Measurements from ENCODE around the gene MEIS1.

The MEIS1 gene

DNA sequence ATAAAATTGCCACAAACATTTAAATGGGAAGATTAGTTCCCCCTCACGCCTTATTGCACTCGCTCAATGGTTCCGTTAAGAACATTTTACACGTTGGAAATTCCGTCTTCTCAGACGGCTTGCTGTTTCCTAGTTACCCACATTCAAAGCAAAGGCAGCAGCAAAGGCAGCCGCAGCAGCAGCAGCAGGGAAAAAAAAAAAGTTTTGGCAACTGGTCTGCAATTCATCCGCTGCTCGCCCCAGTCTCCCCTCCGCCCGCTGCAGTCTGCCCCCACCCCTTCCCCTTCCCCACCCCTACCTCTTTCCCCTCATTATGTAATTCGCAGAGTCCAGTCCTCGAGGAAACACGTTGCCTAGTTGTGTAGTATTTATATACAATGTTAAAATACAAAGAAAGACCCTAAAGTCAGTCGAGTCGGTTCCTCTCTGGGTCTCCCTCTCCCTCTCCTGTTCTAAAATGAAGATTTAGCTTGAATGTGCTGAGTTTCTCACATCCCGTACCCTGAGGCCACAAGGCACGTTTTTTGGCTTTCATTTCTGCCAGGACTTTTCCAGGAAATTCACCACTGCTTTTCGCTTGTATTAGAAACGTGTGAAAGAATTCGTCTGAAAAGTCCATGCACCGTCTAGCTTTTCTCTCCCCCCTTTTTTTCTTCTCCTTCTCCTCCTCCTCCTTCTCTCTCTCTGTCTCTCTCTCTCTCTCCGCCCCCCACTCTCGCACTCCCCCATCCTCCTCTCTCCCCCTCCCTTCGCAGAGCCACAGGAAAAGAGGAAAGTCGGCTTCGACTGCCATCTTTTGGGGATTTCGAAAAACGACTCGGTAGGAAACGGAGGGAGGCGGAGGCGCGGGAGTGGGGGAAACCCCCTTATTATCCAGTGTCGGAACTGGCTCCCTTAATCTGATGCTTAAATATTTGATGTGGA, 140.0 kb downstream of the MEIS1 start (continued):
- TF ChIP-seq ZNF19 (tag by site-specific recombination; IDR thresholded peaks at IDR 0.05; ENCODE audit: low read depth) (no peak), ZNF558 (tag by site-specific recombination; IDR thresholded peaks at IDR 0.05) (0 out of 2 replicates have a peak, but pooled peaks have one; percentile 40), SP7 (tag by site-specific recombination; IDR thresholded peaks at IDR 0.05) (peak; percentile 81), BCL11A (tag by site-specific recombination; IDR thresholded peaks at IDR 0.05; ENCODE audit: low read depth) (no peak), KLF9 (tag by site-specific recombination; IDR thresholded peaks at IDR 0.05; ENCODE audit: low read depth) (peak; percentile 43; the same call in 1 of the 2 replicates), ZBTB8A (tag by site-specific recombination; IDR thresholded peaks at IDR 0.05) (peak; percentile 27; the same call in 1 of the 2 replicates), SCRT2 (tag by site-specific recombination; IDR thresholded peaks at IDR 0.05) (peak; percentile 37; the same call in 1 of the 2 replicates), PRDM1 (tag by site-specific recombination; IDR thresholded peaks at IDR 0.05) (peak; percentile 98), SP2 (tag by site-specific recombination; IDR thresholded peaks at IDR 0.05) (no peak)
- TF ChIP-seq, protein P1, sequence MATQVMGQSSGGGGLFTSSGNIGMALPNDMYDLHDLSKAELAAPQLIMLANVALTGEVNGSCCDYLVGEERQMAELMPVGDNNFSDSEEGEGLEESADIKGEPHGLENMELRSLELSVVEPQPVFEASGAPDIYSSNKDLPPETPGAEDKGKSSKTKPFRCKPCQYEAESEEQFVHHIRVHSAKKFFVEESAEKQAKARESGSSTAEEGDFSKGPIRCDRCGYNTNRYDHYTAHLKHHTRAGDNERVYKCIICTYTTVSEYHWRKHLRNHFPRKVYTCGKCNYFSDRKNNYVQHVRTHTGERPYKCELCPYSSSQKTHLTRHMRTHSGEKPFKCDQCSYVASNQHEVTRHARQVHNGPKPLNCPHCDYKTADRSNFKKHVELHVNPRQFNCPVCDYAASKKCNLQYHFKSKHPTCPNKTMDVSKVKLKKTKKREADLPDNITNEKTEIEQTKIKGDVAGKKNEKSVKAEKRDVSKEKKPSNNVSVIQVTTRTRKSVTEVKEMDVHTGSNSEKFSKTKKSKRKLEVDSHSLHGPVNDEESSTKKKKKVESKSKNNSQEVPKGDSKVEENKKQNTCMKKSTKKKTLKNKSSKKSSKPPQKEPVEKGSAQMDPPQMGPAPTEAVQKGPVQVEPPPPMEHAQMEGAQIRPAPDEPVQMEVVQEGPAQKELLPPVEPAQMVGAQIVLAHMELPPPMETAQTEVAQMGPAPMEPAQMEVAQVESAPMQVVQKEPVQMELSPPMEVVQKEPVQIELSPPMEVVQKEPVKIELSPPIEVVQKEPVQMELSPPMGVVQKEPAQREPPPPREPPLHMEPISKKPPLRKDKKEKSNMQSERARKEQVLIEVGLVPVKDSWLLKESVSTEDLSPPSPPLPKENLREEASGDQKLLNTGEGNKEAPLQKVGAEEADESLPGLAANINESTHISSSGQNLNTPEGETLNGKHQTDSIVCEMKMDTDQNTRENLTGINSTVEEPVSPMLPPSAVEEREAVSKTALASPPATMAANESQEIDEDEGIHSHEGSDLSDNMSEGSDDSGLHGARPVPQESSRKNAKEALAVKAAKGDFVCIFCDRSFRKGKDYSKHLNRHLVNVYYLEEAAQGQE (tag by site-specific recombination; IDR thresholded peaks at IDR 0.05) = 0 out of 2 replicates have a peak, but pooled peaks have one; percentile 49
- TF ChIP-seq, protein P2, sequence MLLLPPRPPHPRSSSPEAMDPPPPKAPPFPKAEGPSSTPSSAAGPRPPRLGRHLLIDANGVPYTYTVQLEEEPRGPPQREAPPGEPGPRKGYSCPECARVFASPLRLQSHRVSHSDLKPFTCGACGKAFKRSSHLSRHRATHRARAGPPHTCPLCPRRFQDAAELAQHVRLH (tag by site-specific recombination; IDR thresholded peaks at IDR 0.05) = 0 out of 2 replicates have a peak, but pooled peaks have one; percentile 45
- TF ChIP-seq, protein P3, sequence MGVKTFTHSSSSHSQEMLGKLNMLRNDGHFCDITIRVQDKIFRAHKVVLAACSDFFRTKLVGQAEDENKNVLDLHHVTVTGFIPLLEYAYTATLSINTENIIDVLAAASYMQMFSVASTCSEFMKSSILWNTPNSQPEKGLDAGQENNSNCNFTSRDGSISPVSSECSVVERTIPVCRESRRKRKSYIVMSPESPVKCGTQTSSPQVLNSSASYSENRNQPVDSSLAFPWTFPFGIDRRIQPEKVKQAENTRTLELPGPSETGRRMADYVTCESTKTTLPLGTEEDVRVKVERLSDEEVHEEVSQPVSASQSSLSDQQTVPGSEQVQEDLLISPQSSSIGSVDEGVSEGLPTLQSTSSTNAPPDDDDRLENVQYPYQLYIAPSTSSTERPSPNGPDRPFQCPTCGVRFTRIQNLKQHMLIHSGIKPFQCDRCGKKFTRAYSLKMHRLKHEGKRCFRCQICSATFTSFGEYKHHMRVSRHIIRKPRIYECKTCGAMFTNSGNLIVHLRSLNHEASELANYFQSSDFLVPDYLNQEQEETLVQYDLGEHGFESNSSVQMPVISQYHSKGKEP (tag by site-specific recombination; IDR thresholded peaks at IDR 0.05) = peak; percentile 94
- TF ChIP-seq, protein P4, sequence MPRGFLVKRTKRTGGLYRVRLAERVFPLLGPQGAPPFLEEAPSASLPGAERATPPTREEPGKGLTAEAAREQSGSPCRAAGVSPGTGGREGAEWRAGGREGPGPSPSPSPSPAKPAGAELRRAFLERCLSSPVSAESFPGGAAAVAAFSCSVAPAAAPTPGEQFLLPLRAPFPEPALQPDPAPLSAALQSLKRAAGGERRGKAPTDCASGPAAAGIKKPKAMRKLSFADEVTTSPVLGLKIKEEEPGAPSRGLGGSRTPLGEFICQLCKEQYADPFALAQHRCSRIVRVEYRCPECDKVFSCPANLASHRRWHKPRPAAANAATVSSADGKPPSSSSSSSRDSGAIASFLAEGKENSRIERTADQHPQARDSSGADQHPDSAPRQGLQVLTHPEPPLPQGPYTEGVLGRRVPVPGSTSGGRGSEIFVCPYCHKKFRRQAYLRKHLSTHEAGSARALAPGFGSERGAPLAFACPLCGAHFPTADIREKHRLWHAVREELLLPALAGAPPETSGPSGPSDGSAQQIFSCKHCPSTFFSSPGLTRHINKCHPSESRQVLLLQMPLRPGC (tag by site-specific recombination; IDR thresholded peaks at IDR 0.05) = peak; percentile 50; the same call in 1 of the 2 replicates

DNA sequence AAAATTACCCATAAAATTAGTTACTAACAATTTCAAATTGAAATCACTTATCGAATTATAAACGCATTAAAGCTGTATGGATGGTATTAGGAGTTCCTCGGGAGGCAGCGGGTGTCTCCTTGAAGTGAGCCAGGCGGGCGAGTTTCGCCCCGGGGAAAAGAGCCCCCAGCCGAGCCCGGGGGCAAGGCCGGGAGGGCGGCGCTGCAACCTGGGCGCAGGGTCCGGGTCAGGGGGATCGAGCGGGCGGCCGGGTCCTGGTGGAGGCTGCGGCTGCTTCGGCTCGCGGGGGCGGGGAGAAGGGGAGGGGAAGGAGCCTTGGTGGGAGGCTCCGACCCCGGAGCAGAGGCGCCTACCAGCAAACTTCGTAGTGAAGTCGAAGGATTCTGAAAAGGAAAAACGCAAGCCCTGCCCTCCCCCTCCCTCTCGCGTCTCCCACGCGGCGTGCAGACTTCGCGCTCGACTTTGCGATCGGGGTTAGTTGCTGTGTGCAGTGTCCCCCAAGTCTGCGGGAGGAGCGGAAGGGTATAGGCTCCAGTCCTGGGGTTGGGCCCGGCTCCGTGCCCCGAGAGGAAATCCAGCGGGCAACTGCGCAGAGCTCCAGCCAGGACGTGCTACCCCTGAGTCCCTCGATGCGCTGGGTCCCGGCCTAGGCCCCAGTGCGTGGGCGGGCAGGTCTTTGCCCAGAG, 140.8 kb downstream of the MEIS1 start:
- TF ChIP-seq, protein P5, sequence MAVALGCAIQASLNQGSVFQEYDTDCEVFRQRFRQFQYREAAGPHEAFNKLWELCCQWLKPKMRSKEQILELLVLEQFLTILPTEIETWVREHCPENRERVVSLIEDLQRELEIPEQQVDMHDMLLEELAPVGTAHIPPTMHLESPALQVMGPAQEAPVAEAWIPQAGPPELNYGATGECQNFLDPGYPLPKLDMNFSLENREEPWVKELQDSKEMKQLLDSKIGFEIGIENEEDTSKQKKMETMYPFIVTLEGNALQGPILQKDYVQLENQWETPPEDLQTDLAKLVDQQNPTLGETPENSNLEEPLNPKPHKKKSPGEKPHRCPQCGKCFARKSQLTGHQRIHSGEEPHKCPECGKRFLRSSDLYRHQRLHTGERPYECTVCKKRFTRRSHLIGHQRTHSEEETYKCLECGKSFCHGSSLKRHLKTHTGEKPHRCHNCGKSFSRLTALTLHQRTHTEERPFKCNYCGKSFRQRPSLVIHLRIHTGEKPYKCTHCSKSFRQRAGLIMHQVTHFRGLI (tag by site-specific recombination; IDR thresholded peaks at IDR 0.05) = no peak
- TF ChIP-seq ZBTB8A (tag by site-specific recombination; IDR thresholded peaks at IDR 0.05) = no peak
- TF ChIP-seq ZNF707 (tag by site-specific recombination; IDR thresholded peaks at IDR 0.05) = no peak
- TF ChIP-seq, protein P3 (tag by site-specific recombination; IDR thresholded peaks at IDR 0.05) = no peak
- TF ChIP-seq KLF1 (tag by site-specific recombination; IDR thresholded peaks at IDR 0.05) = no peak
- no peak for TF ChIP-seq ZNF48 (tag by site-specific recombination; IDR thresholded peaks at IDR 0.05)
- TF ChIP-seq RBAK (tag by site-specific recombination; IDR thresholded peaks at IDR 0.05) = no peak
- no peak for TF ChIP-seq ZSCAN23 (tag by site-specific recombination; IDR thresholded peaks at IDR 0.05)
- no peak for TF ChIP-seq ZNF302 (tag by site-specific recombination; IDR thresholded peaks at IDR 0.05; ENCODE audit: low read depth)
- Histone ChIP-seq H3K4me3 (ENCODE audit: low read depth, low read length) (peak overlapping the region; percentile 53), H3K9me3 (ENCODE audit: control insufficient read depth, insufficient read depth, low read depth, low read length) (no peaks in the 10 kb centered on the region), H3K4me1 (ENCODE audit: control insufficient read depth, insufficient read depth, low read length) (peaks cover 9% of the 10 kb centered on the region; the same call in 1 of the 2 replicates), H3K36me3 (ENCODE audit: control insufficient read depth in 2 of 2, insufficient read depth in 1 of 2, low read length in 2 of 2) (peaks cover 0 to 10% of the 10 kb centered on the region in 2 experiments; a peak in 1 of 3 replicates), H3K27ac (ENCODE audit: extremely low read depth, low read depth, low read length) (peak overlapping the region; percentile 80)
- ChIA-PET CTCF (interaction anchor here (0.6 to 3.3 kb wide), 7 partner anchors 9 to 472 kb away, joined by 3 to 17 read pairs (median 4); no protein-coding TSS in a partner anchor), POLR2A (interaction anchor here (1.0 kb wide), 2 partner anchors 141 to 142 kb away, joined by 4 to 5 read pairs; no protein-coding TSS in a partner anchor)

All from HEK293 (cell line).